ENCODE data around the gene CCL22. TPM values are rescaled to one million over a fixed set of nuclear protein-coding genes. Genes with fewer than 3 reads are reported as not detected.

CCL22 gene
- total RNA-seq, 1 experiment from 2014 or later = not detected

GRCh38 chr16:57407521-57408353 is 49.2 kb downstream of the CCL22 start:
- no peaks in the 10 kb centered on the region for H3K36me3 ChIP-seq (ENCODE audit: insufficient read depth, low read length, poor library complexity, severe bottlenecking)
- ChIA-PET CTCF (no interaction called here), POLR2A (ENCODE audit: low non-redundant PET) (no interaction called here)
- BruUV-seq (replicated peaks) = no TSS peak
- intact Hi-C loops (cut with micrococcal nuclease; ENCODE audit: unreplicated experiment) = no loop called here
- no peak overlapping the region for H3K27ac ChIP-seq (ENCODE audit: low read depth, low read length, poor library complexity, severe bottlenecking)
- TF ChIP-seq EZH2 (IDR thresholded peaks at IDR 0.05; ENCODE audit: borderline replicate concordance, low read depth, low read length, poor library complexity, severe bottlenecking) (no peak), CTCF (conservative IDR thresholded peaks at IDR 0.05; ENCODE audit: low read depth, low read length) (no peak)
- no peaks in the 10 kb centered on the region for H3K27me3 ChIP-seq (replicated peaks; ENCODE audit: insufficient read depth, low read depth, low read length, poor library complexity)
- DNase-seq (ENCODE audit: low spot score) = no peak
- H3K4me3 ChIP-seq (ENCODE audit: low read depth, low read length, poor library complexity, severe bottlenecking) = no peak overlapping the region
- H3K9me3 ChIP-seq (ENCODE audit: low read depth, low read length, poor library complexity, severe bottlenecking) = no peaks in the 10 kb centered on the region
- H3K4me1 ChIP-seq (ENCODE audit: insufficient read depth, low read length, poor library complexity, severe bottlenecking) = no peaks in the 10 kb centered on the region

GRCh38 chr16:57409065-57409464 is 50.5 kb downstream of the CCL22 start:
- Histone ChIP-seq H3K27ac (ENCODE audit: low read depth, low read length, poor library complexity, severe bottlenecking) (no peak overlapping the region), H3K9me3 (ENCODE audit: low read depth, low read length, poor library complexity, severe bottlenecking) (no peaks in the 10 kb centered on the region), H3K4me1 (ENCODE audit: insufficient read depth, low read length, poor library complexity, severe bottlenecking) (no peaks in the 10 kb centered on the region), H3K36me3 (ENCODE audit: insufficient read depth, low read length, poor library complexity, severe bottlenecking) (no peaks in the 10 kb centered on the region), H3K4me3 (ENCODE audit: low read depth, low read length, poor library complexity, severe bottlenecking) (no peak overlapping the region), H3K27me3 (replicated peaks; ENCODE audit: insufficient read depth, low read depth, low read length, poor library complexity) (no peaks in the 10 kb centered on the region)
- intact Hi-C loops (cut with micrococcal nuclease; ENCODE audit: unreplicated experiment) = no loop called here
- TF ChIP-seq CTCF (conservative IDR thresholded peaks at IDR 0.05; ENCODE audit: low read depth, low read length) (no peak), EZH2 (IDR thresholded peaks at IDR 0.05; ENCODE audit: borderline replicate concordance, low read depth, low read length, poor library complexity, severe bottlenecking) (no peak)
- POLR2A ChIA-PET (ENCODE audit: low non-redundant PET) = no interaction called here
- BruUV-seq (replicated peaks) = no TSS peak
- no peak for DNase-seq (ENCODE audit: low spot score)
- CTCF ChIA-PET = no interaction called here

GRCh38 chr16:57409870-57410587 is 51.4 kb downstream of the CCL22 start:
- no peak for DNase-seq (ENCODE audit: low spot score)
- no peak for TF ChIP-seq EZH2 (IDR thresholded peaks at IDR 0.05; ENCODE audit: borderline replicate concordance, low read depth, low read length, poor library complexity, severe bottlenecking)
- TF ChIP-seq CTCF (conservative IDR thresholded peaks at IDR 0.05; ENCODE audit: low read depth, low read length) = no peak
- H3K27me3 ChIP-seq (replicated peaks; ENCODE audit: insufficient read depth, low read depth, low read length, poor library complexity) = no peaks in the 10 kb centered on the region
- intact Hi-C loops (cut with micrococcal nuclease; ENCODE audit: unreplicated experiment) = no loop called here
- H3K4me1 ChIP-seq (ENCODE audit: insufficient read depth, low read length, poor library complexity, severe bottlenecking) = no peaks in the 10 kb centered on the region
- no peaks in the 10 kb centered on the region for H3K9me3 ChIP-seq (ENCODE audit: low read depth, low read length, poor library complexity, severe bottlenecking)
- no peaks in the 10 kb centered on the region for H3K36me3 ChIP-seq (ENCODE audit: insufficient read depth, low read length, poor library complexity, severe bottlenecking)
- ChIA-PET POLR2A (ENCODE audit: low non-redundant PET) (interaction anchor here (0.7 kb wide), 1 partner anchor 12 kb away, joined by 3 read pairs; no protein-coding TSS in a partner anchor), CTCF (no interaction called here)
- no TSS peak for BruUV-seq (replicated peaks)
- no peak overlapping the region for H3K4me3 ChIP-seq (ENCODE audit: low read depth, low read length, poor library complexity, severe bottlenecking)
- no peak overlapping the region for H3K27ac ChIP-seq (ENCODE audit: low read depth, low read length, poor library complexity, severe bottlenecking)
